ENCODE results near the gene SORL1-AS1.

The SORL1-AS1 gene

DNA sequence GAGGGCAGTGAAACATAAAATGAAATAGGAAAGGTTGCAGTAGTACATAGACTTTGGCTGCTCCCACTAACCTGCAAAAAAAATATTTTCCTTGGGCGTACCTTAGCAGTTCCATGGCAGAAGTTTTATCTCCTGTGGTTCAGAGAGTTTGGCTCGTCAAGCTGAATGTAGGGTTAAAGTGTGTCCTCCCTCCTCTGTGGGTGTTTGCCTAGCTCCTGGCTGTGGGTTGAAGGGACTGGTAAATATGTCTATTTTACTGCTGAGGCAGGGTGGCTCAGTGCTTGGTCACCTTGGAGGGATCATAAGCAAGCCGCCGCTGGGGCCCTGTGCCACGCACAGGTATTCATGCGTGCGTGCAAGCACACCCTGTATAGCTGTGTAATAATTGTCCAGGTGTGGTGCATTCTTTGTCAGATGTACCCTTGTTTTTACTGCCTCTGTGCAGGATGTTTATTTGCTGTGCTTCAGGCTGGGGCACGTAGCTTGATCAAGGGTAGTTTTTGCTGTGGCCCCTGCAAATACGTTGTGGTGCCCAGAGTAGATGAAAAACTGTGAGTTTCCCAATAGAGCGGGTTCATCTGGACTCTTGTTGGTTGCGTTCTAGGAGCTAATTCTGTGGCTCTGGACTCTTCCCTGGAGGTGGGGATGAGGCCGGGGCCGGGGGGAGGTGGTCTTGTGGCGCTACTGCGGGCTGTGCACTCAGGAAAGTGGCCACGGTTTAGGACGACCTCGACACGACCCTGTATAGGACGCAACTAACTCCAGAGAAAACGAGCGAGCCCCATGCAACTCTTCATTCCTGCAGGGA lies 1.4 kb downstream of the SORL1-AS1 start:
- DNase-seq = peak; percentile 14

GRCh38 chr11:121450401-121450800 lies 2.4 kb downstream of the SORL1-AS1 start:
- DNase-seq = no peak

DNA sequence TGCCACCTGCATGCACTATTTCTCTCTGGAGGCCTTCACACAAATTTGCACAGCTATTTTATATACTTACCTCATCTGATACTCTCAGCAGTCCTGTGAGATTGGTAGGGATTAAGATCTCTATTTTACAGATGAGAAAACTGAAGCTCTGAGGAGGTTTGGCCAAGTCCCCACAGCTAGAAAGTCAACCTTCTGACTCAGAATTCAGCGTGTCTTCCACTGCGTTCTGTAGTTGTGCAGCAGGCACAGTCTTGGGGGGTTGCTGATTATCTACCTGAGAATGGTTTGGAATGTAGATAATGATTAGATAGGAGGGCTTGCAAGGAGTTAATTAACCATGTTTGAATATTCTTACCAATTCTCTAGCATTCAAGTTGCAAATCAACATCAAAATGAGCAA lies 3.1 kb downstream of the SORL1-AS1 start:
- no peak for DNase-seq

GRCh38 chr11:121449123-121449522 lies 3.6 kb downstream of the SORL1-AS1 start:
- DNase-seq = no peak

DNA sequence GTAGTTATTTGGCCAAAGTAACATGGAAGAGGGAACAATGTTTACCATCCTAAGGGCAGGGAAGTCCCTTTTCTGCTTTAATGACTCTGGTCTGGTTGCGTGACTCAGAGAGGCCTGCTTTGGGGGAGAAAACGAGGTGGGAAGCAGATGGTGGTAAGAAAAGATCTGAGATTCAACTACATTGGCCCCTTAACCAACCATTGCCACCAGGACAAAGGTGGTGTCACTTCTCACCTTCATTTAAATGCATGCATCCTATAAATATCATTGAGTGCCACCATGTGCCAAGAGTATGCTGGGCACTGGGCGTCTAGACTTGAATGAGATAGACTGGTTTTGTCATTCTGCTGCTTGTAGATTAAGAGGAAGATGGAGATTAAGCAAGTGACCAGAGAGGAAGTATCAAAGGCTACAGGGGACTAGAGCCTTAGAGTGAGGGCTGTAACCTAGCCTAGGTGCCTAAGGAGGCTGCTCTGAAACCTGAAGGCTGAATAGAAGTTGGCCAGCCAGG lies 4.3 kb downstream of the SORL1-AS1 start:
- DNase-seq = no peak

GRCh38 chr11:121448011-121448410 lies 4.8 kb downstream of the SORL1-AS1 start:
- DNase-seq = no peak

GRCh38 chr11:121446752-121447156 lies 6.0 kb downstream of the SORL1-AS1 start:
- DNase-seq = no peak

DNA sequence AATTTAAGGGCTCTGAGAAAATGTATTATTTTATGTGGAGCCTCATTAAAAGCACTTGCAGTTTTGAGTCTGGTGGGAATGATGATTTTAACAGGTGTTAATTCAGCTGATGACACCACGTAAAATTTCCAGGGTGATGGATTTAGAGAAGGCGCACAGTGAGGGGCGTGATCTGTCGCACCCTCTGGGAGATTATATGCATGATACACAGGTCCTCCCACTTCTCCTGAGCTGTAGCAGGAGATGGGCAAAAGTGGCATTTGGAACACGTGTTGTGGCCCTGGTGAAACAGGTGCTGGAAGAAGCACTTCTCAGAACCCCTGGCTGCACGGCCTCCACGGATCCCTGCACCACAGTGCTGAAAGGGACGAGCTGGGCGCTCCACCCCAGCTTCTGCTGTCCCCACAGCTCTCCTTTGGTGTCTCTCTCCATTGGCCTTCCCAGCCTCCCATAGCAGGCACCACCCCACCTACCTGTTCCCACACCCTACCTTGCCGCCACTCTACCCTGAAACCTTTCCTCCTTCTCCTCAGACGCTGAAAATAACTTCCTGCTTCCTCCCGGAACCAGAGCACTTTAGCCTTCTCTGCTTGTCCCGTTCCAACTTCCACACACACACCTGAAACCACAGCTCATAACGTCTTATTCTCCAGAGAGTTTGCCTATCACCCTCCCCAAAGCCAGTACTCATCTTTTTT lies 7.5 kb downstream of the SORL1-AS1 start:
- DNase-seq = no peak

- DNase-seq = no peak
These were observed 8.2 kb downstream of the SORL1-AS1 start for GRCh38 chr11:121444526-121444925.

DNA sequence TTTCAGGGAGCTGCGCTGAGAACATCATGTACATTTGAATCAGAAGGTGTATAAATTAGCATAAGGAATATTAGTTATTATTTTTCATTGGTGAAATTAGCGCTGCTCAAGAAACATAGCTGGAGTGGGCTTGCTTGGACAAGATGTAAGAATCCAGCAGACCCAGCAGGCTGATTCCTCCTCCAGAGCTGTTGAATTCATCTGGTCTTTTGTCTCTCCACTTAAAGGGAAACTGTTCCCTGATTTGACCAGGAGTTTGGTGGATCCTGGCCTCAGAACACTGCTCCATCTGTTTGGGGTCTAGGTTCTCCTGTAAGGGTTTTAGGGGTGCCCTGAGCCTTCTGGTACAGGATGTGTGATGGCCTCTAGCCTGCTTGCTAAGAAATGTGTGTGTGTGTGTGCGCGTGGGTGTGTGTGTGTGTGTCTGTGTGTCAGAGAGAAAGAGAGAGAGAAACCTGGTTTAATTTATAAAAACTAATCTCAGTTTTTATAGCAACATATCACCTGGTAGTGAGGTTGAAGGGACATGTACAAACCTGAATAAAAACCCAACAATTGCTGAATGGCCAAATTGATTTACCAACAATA lies 9.0 kb downstream of the SORL1-AS1 start:
- DNase-seq = no peak

DNA sequence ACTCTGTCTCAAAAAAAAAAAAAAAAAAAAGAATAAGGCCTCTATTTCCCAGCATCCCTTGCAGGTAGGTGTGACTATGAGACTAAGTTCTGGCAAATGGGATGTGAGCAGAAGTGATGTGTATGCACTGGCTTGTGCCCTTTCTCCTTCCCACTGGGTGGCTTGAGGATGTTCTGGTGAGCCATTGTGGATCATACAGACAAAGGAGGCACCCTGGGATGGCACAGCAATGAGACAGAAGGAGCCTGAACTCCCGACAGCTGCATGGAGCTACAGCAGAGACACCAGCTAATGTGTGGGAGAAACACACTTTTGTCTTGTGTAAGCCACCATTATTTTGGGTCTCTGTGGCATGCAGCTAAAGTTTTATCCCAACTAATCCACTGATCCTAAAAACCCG lies 11.2 kb downstream of the SORL1-AS1 start:
- DNase-seq = no peak

- DNase-seq = no peak
These were observed 13.0 kb downstream of the SORL1-AS1 start for GRCh38 chr11:121439759-121440158.

DNA sequence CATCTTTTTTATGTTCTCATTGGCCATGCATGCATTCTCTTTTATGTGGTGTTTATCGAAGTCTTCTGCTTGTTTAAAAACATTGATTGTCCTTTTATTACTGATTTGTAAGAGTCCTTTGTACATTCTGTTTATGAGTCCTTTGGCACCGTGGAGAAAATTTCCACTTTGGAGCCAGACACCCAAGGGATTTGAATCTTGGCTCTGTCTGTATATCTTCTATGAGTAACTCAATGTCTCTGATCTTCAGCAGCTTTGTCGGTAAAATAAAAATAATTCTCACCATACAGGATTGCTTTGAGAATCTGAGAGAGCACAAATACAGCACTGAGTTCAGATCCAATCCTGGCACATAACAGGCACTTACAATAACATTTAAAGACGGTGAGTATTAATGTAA lies 13.4 kb downstream of the SORL1-AS1 start:
- DNase-seq = no peak

DNA sequence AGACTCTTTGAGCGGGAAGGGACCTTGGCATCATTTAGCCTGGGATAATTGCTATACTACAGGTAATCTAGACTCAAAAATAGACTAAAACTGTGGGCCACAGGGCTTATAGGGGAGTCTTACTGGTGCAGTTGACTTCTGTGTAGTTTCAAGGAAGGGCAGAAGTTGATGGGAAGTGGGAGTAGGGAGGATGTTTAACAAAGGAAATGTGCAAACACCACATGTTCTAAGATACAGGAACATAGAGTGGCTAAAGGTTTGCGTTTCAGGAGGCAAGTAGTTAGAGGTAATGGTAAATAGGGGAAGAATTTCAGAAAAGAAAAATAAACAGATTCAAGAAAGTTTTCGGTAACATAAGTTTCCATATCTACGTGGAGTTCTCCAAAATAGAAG lies 15.1 kb downstream of the SORL1-AS1 start:
- DNase-seq = no peak

GRCh38 chr11:121437018-121437685 lies 15.6 kb downstream of the SORL1-AS1 start:
- no peak for DNase-seq

- no peak for DNase-seq
These were observed 16.9 kb downstream of the SORL1-AS1 start for GRCh38 chr11:121435551-121436511.

DNA sequence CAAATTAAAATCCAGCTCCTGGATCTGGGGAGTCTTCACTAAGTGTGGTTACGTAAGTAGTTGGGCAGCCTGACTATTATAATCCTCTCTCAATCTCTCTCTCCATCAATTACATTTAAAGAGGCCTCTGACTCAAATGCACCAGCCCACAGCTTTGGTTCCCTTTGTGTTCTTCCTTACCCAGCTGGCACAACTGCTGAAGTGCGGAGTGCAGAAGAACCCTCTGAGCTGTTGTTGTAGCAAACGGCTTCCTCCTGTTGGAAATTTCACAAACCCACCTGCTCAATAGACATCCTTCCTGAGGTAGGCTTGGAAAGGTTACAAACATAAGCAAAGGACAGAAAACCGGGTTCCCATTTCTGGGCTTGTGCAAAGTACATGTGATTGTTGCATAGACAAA lies 17.6 kb downstream of the SORL1-AS1 start:
- no peak for DNase-seq

DNA sequence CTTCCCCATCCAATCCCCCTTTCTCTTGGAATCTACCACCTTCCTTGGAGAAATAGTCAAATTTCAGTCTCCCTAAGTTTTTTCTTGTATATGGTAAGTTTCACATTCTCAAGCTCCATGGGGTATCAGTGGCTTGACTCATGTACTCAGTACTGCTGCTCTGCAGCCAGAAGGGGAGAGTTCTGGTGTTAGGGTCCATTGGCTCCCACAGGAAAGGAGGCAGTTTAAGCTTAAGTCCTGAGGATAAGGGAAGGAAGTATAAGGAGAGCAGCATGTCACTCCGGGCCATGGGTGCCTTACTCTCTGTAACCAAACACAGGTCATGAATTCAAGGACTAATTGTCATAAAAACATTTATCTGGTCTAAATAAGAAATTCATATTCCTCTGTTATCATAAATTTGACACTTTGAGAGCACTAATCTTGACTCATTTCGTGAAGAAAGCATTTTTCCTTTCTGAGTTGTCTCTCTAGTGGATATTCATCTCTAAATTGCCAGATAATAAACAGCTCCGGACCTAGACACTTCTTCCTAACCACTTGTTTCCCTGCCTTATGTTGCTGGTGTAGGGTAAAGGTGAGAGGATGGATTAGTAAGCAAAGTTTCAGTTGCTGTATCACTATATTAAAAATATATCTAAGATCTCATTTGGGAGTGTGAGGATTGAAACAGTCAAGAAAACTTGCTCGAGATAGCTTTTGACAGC lies 20.8 kb downstream of the SORL1-AS1 start:
- DNase-seq = no peak

DNA sequence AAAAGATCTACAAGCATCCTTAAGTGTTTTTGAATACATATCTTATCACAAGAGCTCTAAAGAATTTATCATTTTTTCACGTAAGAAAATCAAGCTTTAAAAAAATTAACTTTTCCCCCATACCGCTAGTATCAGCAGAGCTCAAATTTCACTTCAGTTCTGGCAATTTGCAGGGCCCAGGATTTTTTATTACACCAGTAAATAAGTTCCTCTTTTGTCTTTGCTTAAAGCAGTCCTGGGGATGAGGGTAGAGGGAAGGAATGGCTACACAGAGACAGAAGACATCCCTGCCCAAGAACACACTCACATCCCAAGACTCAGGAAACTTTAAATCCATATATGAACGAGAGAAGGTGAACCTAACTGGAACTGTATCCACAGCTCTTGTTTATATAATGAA lies 23.2 kb downstream of the SORL1-AS1 start:
- no peak for DNase-seq

- no peak for DNase-seq
These were observed 25.4 kb downstream of the SORL1-AS1 start for GRCh38 chr11:121427400-121427744.

All from DMS153 (cell line).